ENCODE data around the gene HSD17B14. TPM values are rescaled to one million over a fixed set of nuclear protein-coding genes. Genes with fewer than 3 reads are reported as not detected.
A peak's percentile ranks its signal among the peaks of the same experiment; 100 is the strongest.
"Not testable (repeated sequence)": the region's sequence is repeated elsewhere in the genome, so short reads cannot be mapped to it uniquely, and the experiment has no call there.

HSD17B14 gene
- total and polyA plus RNA-seq, 2 donors = 9.9 to 20.4 TPM

DNA sequence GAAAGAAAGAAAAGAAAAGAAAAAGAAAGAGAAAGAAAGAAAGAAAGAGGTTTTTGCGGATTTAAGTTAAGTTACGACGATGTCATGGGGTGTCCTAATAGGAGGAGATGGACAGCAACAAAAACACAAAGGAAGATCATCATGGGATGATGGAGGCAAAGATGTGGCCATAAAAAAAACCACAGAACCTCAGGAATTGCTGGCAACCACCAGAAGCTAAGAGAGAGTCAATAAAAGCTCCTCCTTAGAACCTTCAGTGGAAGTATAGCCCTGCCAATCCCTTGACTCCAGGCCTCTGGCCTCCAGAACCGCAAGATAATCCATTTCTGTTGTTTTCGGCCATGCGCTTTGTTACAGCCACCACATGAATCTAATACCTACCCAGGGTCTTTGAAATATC is 20.6 kb upstream of the HSD17B14 start:
- WGBS = 98% methylated on average over 6 of the region's 6 CpGs
- no peak for DNase-seq (ENCODE audit: low read depth in 6 of 9, low spot score in 9 of 9)
- Histone ChIP-seq H3K27ac (ENCODE audit: low read depth in 1 of 2, low read length in 1 of 2) (no peak overlapping the region), H3K4me1 (ENCODE audit: control insufficient read depth in 2 of 2, insufficient read depth in 2 of 2, low read length in 2 of 2) (peaks cover 5 to 12% of the 10 kb centered on the region in 2 donors), H3K4me3 (ENCODE audit: low read length in 2 of 2) (no peak overlapping the region), H3K27me3 (ENCODE audit: control insufficient read depth in 2 of 2, insufficient read depth in 1 of 2, low read length in 1 of 2) (peaks cover 0 to 11% of the 10 kb centered on the region in 2 donors), H3K9me3 (ENCODE audit: control insufficient read depth in 2 of 2, insufficient read depth in 1 of 2, low read length in 1 of 2) (no peaks in the 10 kb centered on the region), H3K36me3 (ENCODE audit: control insufficient read depth in 2 of 2, insufficient read depth in 2 of 2, low read length in 1 of 2) (no peaks in the 10 kb centered on the region)

DNA sequence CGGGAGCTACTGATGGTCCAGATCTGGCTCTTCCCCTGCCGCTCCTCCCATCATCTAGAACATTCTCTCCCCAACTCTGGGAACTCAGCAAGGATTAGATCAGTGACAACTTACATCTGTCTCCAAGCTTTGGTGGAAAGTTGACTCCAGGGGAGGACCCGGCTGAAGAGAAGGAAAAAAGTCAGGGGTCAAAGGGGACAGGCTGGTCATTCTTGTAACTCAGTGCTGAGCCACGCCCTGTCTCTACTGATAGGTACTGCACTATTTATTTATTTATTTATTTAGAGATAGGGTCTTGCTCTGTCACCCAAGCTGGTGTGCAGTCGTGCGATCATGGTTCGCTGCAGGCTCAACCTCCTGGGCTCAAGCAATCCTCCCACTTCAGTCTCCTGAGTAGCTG is 17.8 kb upstream of the HSD17B14 start:
- Histone ChIP-seq H3K4me3 (ENCODE audit: low read length in 2 of 2) (no peak overlapping the region), H3K36me3 (ENCODE audit: control insufficient read depth in 2 of 2, insufficient read depth in 2 of 2, low read length in 1 of 2) (no peaks in the 10 kb centered on the region), H3K9me3 (ENCODE audit: control insufficient read depth in 2 of 2, insufficient read depth in 1 of 2, low read length in 1 of 2) (no peaks in the 10 kb centered on the region), H3K27ac (ENCODE audit: low read depth in 1 of 2, low read length in 1 of 2) (no peak overlapping the region), H3K27me3 (ENCODE audit: control insufficient read depth in 2 of 2, insufficient read depth in 1 of 2, low read length in 1 of 2) (no peaks in the 10 kb centered on the region), H3K4me1 (ENCODE audit: control insufficient read depth in 2 of 2, insufficient read depth in 2 of 2, low read length in 2 of 2) (peaks cover 5% of the 10 kb centered on the region in 2 donors)
- no peak for DNase-seq (ENCODE audit: low read depth in 6 of 9, low spot score in 9 of 9)
- WGBS = 96% methylated on average over 7 of the region's 7 CpGs

DNA sequence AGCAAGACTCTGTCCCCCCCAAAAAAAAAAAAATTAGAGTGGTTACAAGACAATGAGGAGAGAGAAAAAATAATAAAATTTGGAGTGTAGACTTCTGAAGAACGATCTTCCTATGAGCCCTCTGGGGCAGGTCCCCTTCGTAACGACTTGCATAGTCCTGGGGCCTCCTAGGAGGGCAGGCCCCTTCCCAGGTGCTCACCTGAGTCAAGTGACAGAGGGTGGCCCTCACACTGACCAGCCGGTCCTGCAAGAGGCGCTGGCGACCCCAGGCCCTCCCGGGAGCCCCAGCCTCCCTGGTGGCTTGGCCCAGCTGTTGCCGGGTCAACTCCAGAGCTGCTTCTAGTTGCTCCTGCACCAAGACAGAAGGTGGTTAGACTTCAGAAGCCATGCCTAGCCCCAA is 17.2 kb upstream of the HSD17B14 start:
- DNase-seq (ENCODE audit: low read depth in 6 of 9, low spot score in 9 of 9) = no peak
- 97% methylated on average over 8 of the region's 8 CpGs for WGBS
- Histone ChIP-seq H3K4me3 (ENCODE audit: low read length in 2 of 2) (no peak overlapping the region), H3K27me3 (ENCODE audit: control insufficient read depth in 2 of 2, insufficient read depth in 1 of 2, low read length in 1 of 2) (no peaks in the 10 kb centered on the region), H3K4me1 (ENCODE audit: control insufficient read depth in 2 of 2, insufficient read depth in 2 of 2, low read length in 2 of 2) (peaks cover 0 to 1% of the 10 kb centered on the region in 2 donors), H3K9me3 (ENCODE audit: control insufficient read depth in 2 of 2, insufficient read depth in 1 of 2, low read length in 1 of 2) (no peaks in the 10 kb centered on the region), H3K27ac (ENCODE audit: low read depth in 1 of 2, low read length in 1 of 2) (no peak overlapping the region), H3K36me3 (ENCODE audit: control insufficient read depth in 2 of 2, insufficient read depth in 2 of 2, low read length in 1 of 2) (no peaks in the 10 kb centered on the region)

DNA sequence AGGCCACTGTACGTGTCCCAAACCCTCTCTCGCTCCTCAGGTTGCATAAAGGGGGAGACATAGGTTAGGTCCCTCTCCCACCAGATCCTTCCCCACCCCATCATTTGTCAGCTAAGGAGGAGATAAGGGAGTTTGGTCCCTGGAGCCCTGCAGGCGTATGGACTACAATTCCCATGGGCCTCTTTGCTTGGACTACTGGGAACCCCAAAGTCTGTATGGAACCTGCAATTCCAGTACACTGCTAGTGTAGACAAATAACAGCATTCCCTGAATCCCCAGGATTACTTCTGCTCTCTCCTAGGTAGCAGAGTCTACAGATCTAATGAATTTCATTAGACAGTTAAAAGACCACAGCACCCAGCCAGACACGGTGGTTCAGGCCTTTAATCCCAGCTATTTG is 16.0 kb upstream of the HSD17B14 start:
- no peaks in the 10 kb centered on the region for H3K9me3 ChIP-seq (ENCODE audit: control insufficient read depth in 2 of 2, insufficient read depth in 1 of 2, low read length in 1 of 2)
- no peaks in the 10 kb centered on the region for H3K36me3 ChIP-seq (ENCODE audit: control insufficient read depth in 2 of 2, insufficient read depth in 2 of 2, low read length in 1 of 2)
- no peak overlapping the region for H3K27ac ChIP-seq (ENCODE audit: low read depth in 1 of 2, low read length in 1 of 2)
- no peaks in the 10 kb centered on the region for H3K4me1 ChIP-seq (ENCODE audit: control insufficient read depth in 2 of 2, insufficient read depth in 2 of 2, low read length in 2 of 2)
- no peaks in the 10 kb centered on the region for H3K27me3 ChIP-seq (ENCODE audit: control insufficient read depth in 2 of 2, insufficient read depth in 1 of 2, low read length in 1 of 2)
- DNase-seq (ENCODE audit: low read depth in 6 of 9, low spot score in 9 of 9) = no peak
- H3K4me3 ChIP-seq (ENCODE audit: low read length in 2 of 2) = no peak overlapping the region
- 98% methylated on average over 4 of the region's 4 CpGs for WGBS

DNA sequence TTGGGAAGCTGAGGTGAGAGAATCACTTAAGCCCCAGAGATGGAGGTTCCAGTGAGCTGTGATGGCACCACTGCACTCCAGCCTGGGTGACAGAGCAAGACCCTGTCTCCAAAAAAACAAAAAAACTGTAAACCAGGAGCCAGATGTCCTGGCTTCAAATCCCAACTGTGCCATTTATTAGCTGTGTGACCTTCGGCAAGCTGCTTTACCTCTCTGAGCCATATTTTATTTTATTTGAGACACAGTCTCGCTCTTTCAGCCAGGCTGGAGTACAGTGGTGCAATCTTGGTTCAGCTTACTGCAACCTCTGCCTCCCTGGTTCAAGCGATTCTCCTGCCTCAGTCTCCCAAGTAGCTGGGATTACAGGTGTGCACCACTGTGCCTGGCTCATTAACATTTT is 10.4 kb upstream of the HSD17B14 start:
- not testable (repeated sequence) for H3K4me1 ChIP-seq (ENCODE audit: control insufficient read depth in 2 of 2, insufficient read depth in 2 of 2, low read length in 2 of 2); DNase-seq (ENCODE audit: low read depth in 6 of 9, low spot score in 9 of 9); H3K36me3 ChIP-seq (ENCODE audit: control insufficient read depth in 2 of 2, insufficient read depth in 2 of 2, low read length in 1 of 2); H3K27me3 ChIP-seq (ENCODE audit: control insufficient read depth in 2 of 2, insufficient read depth in 1 of 2, low read length in 1 of 2); H3K27ac ChIP-seq (ENCODE audit: low read depth in 1 of 2, low read length in 1 of 2); H3K4me3 ChIP-seq (ENCODE audit: low read length in 2 of 2); H3K9me3 ChIP-seq (ENCODE audit: control insufficient read depth in 2 of 2, insufficient read depth in 1 of 2, low read length in 1 of 2)
- WGBS = 98% methylated on average over 3 of the region's 3 CpGs

DNA sequence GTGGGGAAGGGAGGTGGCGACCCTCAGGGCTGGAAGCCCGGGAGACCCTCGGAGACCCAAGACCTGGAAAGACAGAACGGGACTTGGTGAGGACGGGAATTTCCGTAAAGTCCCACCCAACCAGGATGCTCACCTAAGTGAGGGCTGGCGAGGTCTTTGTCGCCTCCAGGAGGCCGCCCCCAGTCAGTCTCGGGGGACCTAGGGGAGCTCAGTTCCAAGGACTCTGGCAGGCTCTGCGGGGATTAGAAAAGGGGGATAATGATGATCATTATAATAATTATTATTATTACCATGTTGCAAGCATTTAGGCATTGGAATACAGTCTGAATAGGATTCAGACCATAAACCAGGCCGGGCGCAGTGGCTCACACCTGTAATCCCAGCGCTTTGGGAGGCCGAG is 9.1 kb upstream of the HSD17B14 start:
- no peak overlapping the region for H3K4me3 ChIP-seq (ENCODE audit: low read length in 2 of 2)
- no peaks in the 10 kb centered on the region for H3K4me1 ChIP-seq (ENCODE audit: control insufficient read depth in 2 of 2, insufficient read depth in 2 of 2, low read length in 2 of 2)
- no peaks in the 10 kb centered on the region for H3K36me3 ChIP-seq (ENCODE audit: control insufficient read depth in 2 of 2, insufficient read depth in 2 of 2, low read length in 1 of 2)
- DNase-seq (ENCODE audit: low read depth in 6 of 9, low spot score in 9 of 9) = no peak
- H3K27me3 ChIP-seq (ENCODE audit: control insufficient read depth in 2 of 2, insufficient read depth in 1 of 2, low read length in 1 of 2) = no peaks in the 10 kb centered on the region
- no peak overlapping the region for H3K27ac ChIP-seq (ENCODE audit: low read depth in 1 of 2, low read length in 1 of 2)
- no peaks in the 10 kb centered on the region for H3K9me3 ChIP-seq (ENCODE audit: control insufficient read depth in 2 of 2, insufficient read depth in 1 of 2, low read length in 1 of 2)
- WGBS = 99% methylated on average over 15 of the region's 15 CpGs

DNA sequence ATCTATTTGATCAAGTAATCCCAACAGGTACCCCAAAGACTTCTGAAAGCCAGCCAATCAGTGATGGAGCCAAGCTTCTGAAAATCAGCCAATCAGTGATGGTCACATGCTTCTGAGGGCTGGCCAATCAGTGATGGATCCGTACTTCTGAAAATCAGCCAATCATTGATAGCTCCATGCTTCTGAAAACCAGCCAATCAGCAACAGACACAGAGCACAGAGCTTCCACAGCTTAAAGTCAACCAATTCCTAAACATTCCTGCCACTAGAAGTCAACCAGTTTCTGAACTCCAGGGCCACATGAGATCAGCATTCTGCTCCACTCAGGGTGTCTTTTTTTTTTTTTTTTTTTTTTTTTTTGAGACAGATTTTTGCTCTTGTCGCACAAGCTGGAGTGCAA is 8.2 kb upstream of the HSD17B14 start:
- no peak overlapping the region for H3K4me3 ChIP-seq (ENCODE audit: low read length in 2 of 2)
- whole genome bisulfite sequencing = 94% methylated on average over 2 of the region's 2 CpGs
- DNase-seq (ENCODE audit: low read depth in 6 of 9, low spot score in 9 of 9) = no peak
- H3K36me3 ChIP-seq (ENCODE audit: control insufficient read depth in 2 of 2, insufficient read depth in 2 of 2, low read length in 1 of 2) = no peaks in the 10 kb centered on the region
- H3K27me3 ChIP-seq (ENCODE audit: control insufficient read depth in 2 of 2, insufficient read depth in 1 of 2, low read length in 1 of 2) = no peaks in the 10 kb centered on the region
- H3K4me1 ChIP-seq (ENCODE audit: control insufficient read depth in 2 of 2, insufficient read depth in 2 of 2, low read length in 2 of 2) = no peaks in the 10 kb centered on the region
- no peak overlapping the region for H3K27ac ChIP-seq (ENCODE audit: low read depth in 1 of 2, low read length in 1 of 2)
- no peaks in the 10 kb centered on the region for H3K9me3 ChIP-seq (ENCODE audit: control insufficient read depth in 2 of 2, insufficient read depth in 1 of 2, low read length in 1 of 2)

DNA sequence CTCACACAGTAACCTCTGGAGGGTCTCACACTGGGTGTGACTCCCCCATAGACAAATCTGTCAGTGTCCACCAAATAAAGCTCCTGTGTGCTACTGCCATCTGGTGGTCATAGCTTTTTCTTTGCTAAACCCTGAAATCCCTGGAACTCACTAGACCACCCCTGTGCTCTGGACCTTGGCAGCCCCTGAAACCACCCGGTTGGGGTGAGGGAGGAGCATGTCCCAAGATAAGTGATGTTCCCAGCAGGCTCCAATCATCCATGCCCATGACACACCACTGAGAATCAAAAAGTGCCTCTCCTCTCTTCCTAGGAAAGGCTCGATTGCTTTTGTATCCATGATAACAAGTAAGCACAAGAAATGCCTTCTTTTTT is 6.5 kb upstream of the HSD17B14 start:
- H3K27ac ChIP-seq (ENCODE audit: low read depth in 1 of 2, low read length in 1 of 2) = no peak overlapping the region
- DNase-seq (ENCODE audit: low read depth in 6 of 9, low spot score in 9 of 9) = peak in 8 of 9 donors; percentile 42 to 76 (median 63)
- no peaks in the 10 kb centered on the region for H3K4me1 ChIP-seq (ENCODE audit: control insufficient read depth in 2 of 2, insufficient read depth in 2 of 2, low read length in 2 of 2)
- peaks cover 0 to 2% of the 10 kb centered on the region in 2 donors for H3K27me3 ChIP-seq (ENCODE audit: control insufficient read depth in 2 of 2, insufficient read depth in 1 of 2, low read length in 1 of 2)
- H3K4me3 ChIP-seq (ENCODE audit: low read length in 2 of 2) = no peak overlapping the region
- WGBS = 49% methylated on average over 2 of the region's 2 CpGs
- no peaks in the 10 kb centered on the region for H3K36me3 ChIP-seq (ENCODE audit: control insufficient read depth in 2 of 2, insufficient read depth in 2 of 2, low read length in 1 of 2)
- H3K9me3 ChIP-seq (ENCODE audit: control insufficient read depth in 2 of 2, insufficient read depth in 1 of 2, low read length in 1 of 2) = no peaks in the 10 kb centered on the region

DNA sequence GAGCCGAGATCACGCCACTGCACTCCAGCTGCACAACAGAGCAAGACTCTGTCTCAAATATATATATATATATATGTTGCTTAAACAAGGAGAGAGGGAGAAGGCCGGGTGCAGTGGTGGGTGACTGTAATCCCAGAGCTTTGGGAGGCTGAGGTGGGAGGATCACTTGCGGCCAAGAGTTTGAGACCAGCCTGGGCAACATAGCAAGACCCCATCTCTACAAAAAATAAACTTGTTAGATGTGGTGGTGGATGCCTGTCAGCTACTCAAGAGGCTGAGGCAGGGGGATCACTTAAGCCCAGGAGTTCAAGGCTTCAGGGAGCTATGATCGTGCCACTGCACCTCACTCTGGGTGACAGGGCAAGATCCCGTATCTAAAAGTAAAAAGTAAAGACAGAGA is 5.3 kb upstream of the HSD17B14 start:
- H3K9me3 ChIP-seq (ENCODE audit: control insufficient read depth in 2 of 2, insufficient read depth in 1 of 2, low read length in 1 of 2) = no peaks in the 10 kb centered on the region
- H3K4me3 ChIP-seq (ENCODE audit: low read length in 2 of 2) = no peak overlapping the region
- WGBS = 96% methylated on average over 6 of the region's 6 CpGs
- DNase-seq (ENCODE audit: low read depth in 6 of 9, low spot score in 9 of 9) = no peak
- peaks cover 2 to 14% of the 10 kb centered on the region in 2 donors for H3K27me3 ChIP-seq (ENCODE audit: control insufficient read depth in 2 of 2, insufficient read depth in 1 of 2, low read length in 1 of 2)
- H3K36me3 ChIP-seq (ENCODE audit: control insufficient read depth in 2 of 2, insufficient read depth in 2 of 2, low read length in 1 of 2) = no peaks in the 10 kb centered on the region
- peaks cover 8 to 9% of the 10 kb centered on the region in 2 donors for H3K4me1 ChIP-seq (ENCODE audit: control insufficient read depth in 2 of 2, insufficient read depth in 2 of 2, low read length in 2 of 2)
- no peak overlapping the region for H3K27ac ChIP-seq (ENCODE audit: low read depth in 1 of 2, low read length in 1 of 2)

DNA sequence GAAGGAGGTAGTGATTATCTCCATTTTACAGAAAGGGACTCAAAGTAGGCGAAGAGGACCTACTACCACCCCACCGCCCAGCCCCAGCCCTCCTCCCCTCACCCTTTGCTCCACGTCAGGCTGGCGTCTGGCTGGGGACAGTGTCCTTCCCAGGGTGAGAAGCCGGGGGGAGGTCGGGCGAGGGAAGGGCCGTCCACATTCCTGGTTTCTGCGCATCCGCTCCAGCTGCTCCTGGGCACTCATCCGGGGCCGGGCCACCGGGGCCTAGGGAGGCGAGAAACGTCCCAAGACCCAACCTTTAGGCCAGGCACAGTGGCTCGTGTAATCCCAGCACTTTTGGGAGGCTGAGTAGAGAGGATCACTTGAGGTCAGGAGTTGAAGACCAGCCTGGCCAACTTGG is 4.8 kb upstream of the HSD17B14 start:
- 96% methylated on average over 16 of the region's 16 CpGs for WGBS
- Histone ChIP-seq H3K4me1 (ENCODE audit: control insufficient read depth in 2 of 2, insufficient read depth in 2 of 2, low read length in 2 of 2) (peaks cover 12 to 14% of the 10 kb centered on the region in 2 donors), H3K9me3 (ENCODE audit: control insufficient read depth in 2 of 2, insufficient read depth in 1 of 2, low read length in 1 of 2) (peaks cover 0 to 2% of the 10 kb centered on the region in 2 donors), H3K4me3 (ENCODE audit: low read length in 2 of 2) (no peak overlapping the region), H3K36me3 (ENCODE audit: control insufficient read depth in 2 of 2, insufficient read depth in 2 of 2, low read length in 1 of 2) (no peaks in the 10 kb centered on the region), H3K27me3 (ENCODE audit: control insufficient read depth in 2 of 2, insufficient read depth in 1 of 2, low read length in 1 of 2) (peaks cover 2 to 19% of the 10 kb centered on the region in 2 donors), H3K27ac (ENCODE audit: low read depth in 1 of 2, low read length in 1 of 2) (no peak overlapping the region)
- no peak for DNase-seq (ENCODE audit: low read depth in 6 of 9, low spot score in 9 of 9)
